ENCODE measurements around the gene FOXQ1.
A peak's percentile ranks its signal among the peaks of the same experiment; 100 is the strongest.

Gene FOXQ1

GRCh38 chr6:1311400-1312202 is at the start of gene FOXQ1:
Gene FOXQ1 (plus strand): TSS chr6:1312098. CDS start chr6:1312705, 607 bp downstream.
- peak within 1 kb of the TSS; percentile 18 for H3K4me3 ChIP-seq (replicated peaks; ENCODE audit: low read depth, low read length)
- TF ChIP-seq, protein P1, sequence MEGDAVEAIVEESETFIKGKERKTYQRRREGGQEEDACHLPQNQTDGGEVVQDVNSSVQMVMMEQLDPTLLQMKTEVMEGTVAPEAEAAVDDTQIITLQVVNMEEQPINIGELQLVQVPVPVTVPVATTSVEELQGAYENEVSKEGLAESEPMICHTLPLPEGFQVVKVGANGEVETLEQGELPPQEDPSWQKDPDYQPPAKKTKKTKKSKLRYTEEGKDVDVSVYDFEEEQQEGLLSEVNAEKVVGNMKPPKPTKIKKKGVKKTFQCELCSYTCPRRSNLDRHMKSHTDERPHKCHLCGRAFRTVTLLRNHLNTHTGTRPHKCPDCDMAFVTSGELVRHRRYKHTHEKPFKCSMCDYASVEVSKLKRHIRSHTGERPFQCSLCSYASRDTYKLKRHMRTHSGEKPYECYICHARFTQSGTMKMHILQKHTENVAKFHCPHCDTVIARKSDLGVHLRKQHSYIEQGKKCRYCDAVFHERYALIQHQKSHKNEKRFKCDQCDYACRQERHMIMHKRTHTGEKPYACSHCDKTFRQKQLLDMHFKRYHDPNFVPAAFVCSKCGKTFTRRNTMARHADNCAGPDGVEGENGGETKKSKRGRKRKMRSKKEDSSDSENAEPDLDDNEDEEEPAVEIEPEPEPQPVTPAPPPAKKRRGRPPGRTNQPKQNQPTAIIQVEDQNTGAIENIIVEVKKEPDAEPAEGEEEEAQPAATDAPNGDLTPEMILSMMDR (IDR thresholded peaks at IDR 0.05; ENCODE audit: insufficient read depth, low read length, poor library complexity, severe bottlenecking) = no peak
- H3K27me3 ChIP-seq (replicated peaks; ENCODE audit: control insufficient read depth, insufficient read depth, low read length) = peaks cover 4% of the 10 kb centered on the region
- H3K36me3 ChIP-seq (ENCODE audit: control insufficient read depth, insufficient read depth, low read length) = no peaks in the 10 kb centered on the region
- DNase-seq (ENCODE audit: extremely low read depth, insufficient read length) = peak; percentile 24

GRCh38 chr6:1262704-1263038 is 49.2 kb upstream of the FOXQ1 start:
- H3K27me3 ChIP-seq (replicated peaks; ENCODE audit: control insufficient read depth, insufficient read depth, low read length) = peaks cover 4% of the 10 kb centered on the region
- TF ChIP-seq, protein P1 (IDR thresholded peaks at IDR 0.05; ENCODE audit: insufficient read depth, low read length, poor library complexity, severe bottlenecking) = no peak
- DNase-seq (ENCODE audit: extremely low read depth, insufficient read length) = no peak
- H3K36me3 ChIP-seq (ENCODE audit: control insufficient read depth, insufficient read depth, low read length) = no peaks in the 10 kb centered on the region
- no peak overlapping the region for H3K4me3 ChIP-seq (replicated peaks; ENCODE audit: low read depth, low read length)

- H3K4me3 ChIP-seq (replicated peaks; ENCODE audit: low read depth, low read length) = no peak overlapping the region
- TF ChIP-seq, protein P1 (IDR thresholded peaks at IDR 0.05; ENCODE audit: insufficient read depth, low read length, poor library complexity, severe bottlenecking) = no peak
- H3K36me3 ChIP-seq (ENCODE audit: control insufficient read depth, insufficient read depth, low read length) = no peaks in the 10 kb centered on the region
- DNase-seq (ENCODE audit: extremely low read depth, insufficient read length) = no peak
- H3K27me3 ChIP-seq (replicated peaks; ENCODE audit: control insufficient read depth, insufficient read depth, low read length) = peaks cover 4% of the 10 kb centered on the region
Observed at GRCh38 chr6:1263039-1263849, 48.7 kb upstream of the FOXQ1 start.

- Histone ChIP-seq H3K4me3 (replicated peaks; ENCODE audit: low read depth, low read length) (no peak overlapping the region), H3K36me3 (ENCODE audit: control insufficient read depth, insufficient read depth, low read length) (no peaks in the 10 kb centered on the region), H3K27me3 (replicated peaks; ENCODE audit: control insufficient read depth, insufficient read depth, low read length) (peaks cover 4% of the 10 kb centered on the region)
- TF ChIP-seq, protein P1 (IDR thresholded peaks at IDR 0.05; ENCODE audit: insufficient read depth, low read length, poor library complexity, severe bottlenecking) = no peak
- no peak for DNase-seq (ENCODE audit: extremely low read depth, insufficient read length)
Observed at GRCh38 chr6:1263850-1264377, 48.0 kb upstream of the FOXQ1 start.

DNA sequence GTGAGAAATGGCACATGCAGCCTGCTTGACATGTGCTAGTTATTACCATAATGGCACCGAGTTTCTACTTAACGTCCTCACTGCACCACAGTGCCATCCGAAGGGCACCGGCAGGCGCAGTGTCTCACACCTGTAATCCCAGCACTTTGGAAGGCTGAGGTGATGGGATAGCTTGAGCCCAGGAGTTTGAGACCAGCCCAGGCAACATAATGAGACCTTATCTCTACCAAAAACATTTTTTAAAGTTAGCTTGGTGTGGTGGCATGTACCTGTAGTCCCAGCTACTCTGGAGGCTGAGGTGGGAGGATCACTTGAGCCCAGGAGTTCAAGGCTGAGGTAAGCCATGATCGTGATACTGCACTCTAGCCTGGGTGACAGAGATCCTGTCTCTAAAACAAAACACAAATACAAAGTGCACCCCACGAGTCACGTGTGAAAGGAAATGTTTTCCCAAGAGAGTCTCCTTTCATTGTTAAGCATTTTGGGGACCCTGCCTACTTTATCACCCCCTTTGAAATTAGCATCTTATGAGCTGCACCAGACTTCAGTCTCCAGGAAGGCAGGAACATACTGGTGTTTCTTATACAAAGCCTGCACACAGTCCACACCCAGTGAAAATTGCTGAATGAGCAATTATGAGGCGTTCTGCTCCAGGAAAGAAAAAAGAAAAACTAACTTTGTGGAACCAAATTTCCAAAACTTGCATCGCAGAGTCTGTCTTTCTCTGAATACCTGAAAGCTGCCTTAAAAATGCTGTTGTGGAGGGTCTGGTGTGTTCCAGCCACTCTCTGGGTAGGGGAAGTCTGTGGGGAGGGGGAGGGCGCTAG is 47.1 kb upstream of the FOXQ1 start:
- DNase-seq (ENCODE audit: extremely low read depth, insufficient read length) = no peak
- TF ChIP-seq, protein P1 (IDR thresholded peaks at IDR 0.05; ENCODE audit: insufficient read depth, low read length, poor library complexity, severe bottlenecking) = no peak
- Histone ChIP-seq H3K36me3 (ENCODE audit: control insufficient read depth, insufficient read depth, low read length) (no peaks in the 10 kb centered on the region), H3K27me3 (replicated peaks; ENCODE audit: control insufficient read depth, insufficient read depth, low read length) (peaks cover 4% of the 10 kb centered on the region), H3K4me3 (replicated peaks; ENCODE audit: low read depth, low read length) (no peak overlapping the region)
